SU-DHL-6 (cell line): Measurements from ENCODE around the gene LY6G6D.

Source experiments
- CTCF ChIP-seq: fragments of 200-600 bp; sonication (generic); IDR thresholded peaks from one replicate; pipeline ENCODE4 v1.5.1; 2017; ENCODE audit warnings: antibody characterized with exemption, mild to moderate bottlenecking, low read length, moderate library complexity; ENCODE audit not compliant: insufficient read depth, poor library complexity, severe bottlenecking
- EZH2phosphoT487 ChIP-seq: fragments of 200-600 bp; sonication (generic), shearing (Covaris generic); conservative IDR thresholded peaks from 2 replicates; pipeline ENCODE4 v1.6.1; 2018; ENCODE audit warnings: mild to moderate bottlenecking, antibody characterized with exemption, low read length, moderate library complexity, mixed read lengths

- TF ChIP-seq CTCF (no peak), EZH2phosphoT487 (no peak)
Observed at GRCh38 chr6:31691078-31691463, 24.1 kb upstream of the LY6G6D start.
